SKM-1 treated with dmso at 0.1 percent for 144 hours (cell line): Measurements from ENCODE around the gene PCARE.
"Not testable (repeated sequence)": the region's sequence is repeated elsewhere in the genome, so short reads cannot be mapped to it uniquely, and the experiment has no call there.

Experiments used
- DNase-seq: peaks from one replicate; lab custom pipeline; 2025; ENCODE audit not compliant: unreplicated experiment; lab: John Stamatoyannopoulos, UW

PCARE gene

DNA sequence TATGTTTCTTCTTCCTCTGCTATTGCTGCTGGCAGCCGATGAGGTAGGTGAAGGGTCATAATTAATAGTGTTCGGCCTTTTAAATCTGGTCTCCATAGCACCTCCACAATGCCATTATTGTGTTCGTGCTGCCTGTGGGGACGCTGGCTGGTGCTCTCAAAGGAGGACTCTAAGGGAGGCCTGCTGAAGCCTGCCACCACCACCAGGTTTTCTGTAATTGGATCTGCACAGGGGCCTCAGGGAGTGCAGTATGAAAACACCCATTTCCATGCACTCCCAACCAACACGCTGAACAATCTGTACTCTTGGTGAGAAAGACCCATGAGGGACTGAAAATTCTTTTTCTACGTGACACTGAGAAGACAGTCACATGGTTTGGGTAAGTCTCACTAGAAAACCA lies 23.2 kb upstream of the PCARE start:
- DNase-seq, result no peak

DNA sequence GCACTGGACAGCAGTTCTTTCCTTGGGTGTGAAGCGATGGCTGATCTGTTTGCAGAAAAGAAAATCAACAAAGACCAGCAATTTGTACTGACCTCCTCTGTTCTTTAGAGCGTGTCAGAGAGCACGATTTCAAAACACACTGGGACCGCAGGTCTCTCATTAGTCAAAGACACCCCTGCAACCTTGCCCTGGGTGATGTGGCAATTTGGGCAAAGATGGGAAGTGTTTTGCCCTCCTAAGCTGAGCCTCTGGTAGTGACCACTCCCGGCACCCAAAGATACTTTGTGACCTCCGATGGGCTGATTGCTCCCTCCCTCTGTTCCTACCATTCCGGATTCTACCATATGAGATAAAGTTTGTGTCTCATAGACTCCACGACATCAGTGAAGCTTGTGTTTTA lies 22.6 kb upstream of the PCARE start:
- no peak for DNase-seq

DNA sequence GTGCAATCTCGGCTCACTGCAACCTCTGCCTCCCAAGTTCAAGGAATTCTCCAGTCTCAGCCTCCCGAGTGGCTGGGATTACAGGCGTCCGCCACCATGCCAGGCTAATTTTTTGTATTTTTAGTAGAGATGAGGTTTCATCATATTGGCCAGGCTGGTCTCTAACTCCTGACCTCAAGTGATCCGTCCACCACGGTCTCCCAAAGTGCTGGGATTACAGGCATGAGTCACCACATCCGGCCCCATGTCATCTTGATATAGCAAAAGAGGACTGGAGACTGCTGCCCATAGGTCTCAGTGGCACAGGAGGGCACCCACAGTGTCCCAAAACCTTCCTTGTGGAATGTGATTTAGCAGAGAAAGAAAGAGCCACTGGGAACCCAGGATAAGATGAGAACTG lies 16.0 kb upstream of the PCARE start:
- not testable (repeated sequence) for DNase-seq

DNA sequence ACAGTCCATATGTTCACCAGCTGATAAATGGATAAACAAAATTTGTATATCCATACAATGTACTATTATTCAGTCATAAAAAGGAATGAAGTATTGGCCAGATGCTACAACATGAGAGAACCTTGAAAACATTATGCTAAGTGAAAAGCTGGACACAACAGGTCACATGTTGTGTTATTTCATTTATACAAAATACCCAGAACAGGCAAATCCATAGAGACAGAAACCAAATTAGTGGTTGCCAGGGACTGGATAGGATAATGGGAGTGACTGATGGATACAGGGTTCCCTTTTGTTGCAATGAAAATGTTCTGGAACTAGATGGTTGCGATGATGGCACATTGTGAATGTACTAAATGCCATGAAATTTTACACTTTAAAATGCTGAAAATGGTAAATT lies 10.2 kb upstream of the PCARE start:
- no peak for DNase-seq

DNA sequence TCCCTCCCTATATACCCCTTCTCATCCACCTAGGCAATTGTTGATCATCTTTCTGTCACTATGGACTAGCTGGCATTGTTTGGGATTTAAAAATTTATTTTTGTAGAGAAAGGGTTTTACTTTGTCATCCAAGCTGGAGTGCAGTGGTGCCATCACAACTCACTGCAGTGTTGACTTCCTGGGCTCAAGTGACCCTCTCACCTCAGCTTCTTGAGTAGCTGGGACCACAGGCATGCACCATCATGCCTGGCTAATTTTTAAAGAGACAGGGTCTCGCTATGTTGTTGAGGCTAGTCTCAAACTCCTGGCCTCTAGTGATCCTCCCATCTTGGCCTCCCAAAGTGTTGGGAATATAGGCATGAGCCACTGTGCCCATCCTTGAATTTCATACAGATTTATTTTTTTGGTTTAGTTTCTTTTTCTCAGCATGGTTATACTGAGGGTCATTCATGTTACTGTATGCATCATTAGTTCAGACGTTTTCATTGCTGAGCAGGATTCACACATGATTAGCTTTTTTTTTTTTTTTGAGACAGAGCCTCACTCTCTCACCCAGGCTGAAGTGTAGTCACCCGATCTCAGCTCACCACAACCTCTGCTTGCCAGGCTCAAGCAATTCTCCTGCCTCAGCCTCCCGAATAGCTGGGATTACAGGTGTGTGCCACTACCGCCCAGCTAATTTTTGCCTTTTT lies 8.6 kb upstream of the PCARE start:
- DNase-seq, result no peak

DNA sequence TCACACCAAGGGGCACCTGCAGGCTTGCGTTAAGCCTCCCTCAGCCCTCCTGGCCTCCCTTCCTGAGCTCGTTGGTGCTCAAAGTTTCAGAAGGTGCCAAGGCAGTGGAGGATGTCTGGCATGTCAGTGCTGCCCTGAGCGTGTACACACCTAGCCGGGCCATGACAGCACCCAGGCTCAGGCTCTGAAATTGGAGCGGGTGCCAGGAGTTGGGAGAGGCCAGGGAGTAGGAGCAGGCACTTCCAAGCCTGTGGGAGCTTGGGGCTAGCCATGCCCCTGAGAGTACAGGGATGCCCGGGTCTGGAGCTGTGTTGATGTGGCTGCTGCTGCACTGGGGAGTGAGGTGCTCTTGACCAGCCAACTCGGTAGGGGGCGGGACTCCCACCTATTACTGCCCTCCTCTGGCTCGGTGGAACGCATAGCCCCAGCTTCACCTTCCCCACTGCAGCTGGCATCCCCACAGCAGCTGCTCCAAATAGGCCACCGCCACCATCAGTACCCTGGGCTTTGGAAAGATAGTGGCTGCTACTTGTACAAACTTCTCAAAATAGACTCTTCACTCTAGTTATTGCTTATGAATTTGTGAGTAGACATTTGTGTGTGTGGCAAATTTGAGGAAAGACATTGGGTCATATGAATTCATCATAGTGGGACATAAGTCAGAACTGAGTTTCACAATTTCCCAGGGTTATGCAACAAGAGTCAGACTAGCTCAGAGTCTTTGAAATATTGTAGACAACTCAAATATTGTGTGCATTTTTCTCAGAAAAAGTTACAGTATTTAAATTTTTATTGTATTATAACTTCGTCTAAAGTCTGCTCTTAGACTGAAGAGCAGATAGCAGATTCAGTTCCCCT lies 6.8 kb upstream of the PCARE start:
- DNase-seq, result peak; percentile 76

DNA sequence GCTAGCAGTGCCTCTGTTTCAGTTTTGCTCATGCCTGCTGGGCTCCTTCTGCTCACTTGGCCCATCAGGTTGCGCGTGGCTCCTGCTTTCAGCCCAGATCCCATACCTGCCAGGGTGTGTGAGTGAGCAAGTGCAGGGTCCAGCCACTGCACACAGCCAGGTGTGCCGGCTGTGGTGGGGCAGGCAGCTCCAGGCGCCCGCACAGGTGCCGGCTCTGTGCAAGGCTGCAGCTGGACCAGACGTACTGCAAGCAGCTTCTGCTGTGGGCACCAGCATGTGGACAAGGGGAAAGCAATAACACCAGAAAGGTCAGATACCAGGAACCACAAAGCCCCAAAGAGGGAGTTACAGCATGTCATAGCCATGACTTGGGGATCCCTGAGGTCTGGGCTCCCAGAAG lies 5.6 kb upstream of the PCARE start:
- no peak for DNase-seq

DNA sequence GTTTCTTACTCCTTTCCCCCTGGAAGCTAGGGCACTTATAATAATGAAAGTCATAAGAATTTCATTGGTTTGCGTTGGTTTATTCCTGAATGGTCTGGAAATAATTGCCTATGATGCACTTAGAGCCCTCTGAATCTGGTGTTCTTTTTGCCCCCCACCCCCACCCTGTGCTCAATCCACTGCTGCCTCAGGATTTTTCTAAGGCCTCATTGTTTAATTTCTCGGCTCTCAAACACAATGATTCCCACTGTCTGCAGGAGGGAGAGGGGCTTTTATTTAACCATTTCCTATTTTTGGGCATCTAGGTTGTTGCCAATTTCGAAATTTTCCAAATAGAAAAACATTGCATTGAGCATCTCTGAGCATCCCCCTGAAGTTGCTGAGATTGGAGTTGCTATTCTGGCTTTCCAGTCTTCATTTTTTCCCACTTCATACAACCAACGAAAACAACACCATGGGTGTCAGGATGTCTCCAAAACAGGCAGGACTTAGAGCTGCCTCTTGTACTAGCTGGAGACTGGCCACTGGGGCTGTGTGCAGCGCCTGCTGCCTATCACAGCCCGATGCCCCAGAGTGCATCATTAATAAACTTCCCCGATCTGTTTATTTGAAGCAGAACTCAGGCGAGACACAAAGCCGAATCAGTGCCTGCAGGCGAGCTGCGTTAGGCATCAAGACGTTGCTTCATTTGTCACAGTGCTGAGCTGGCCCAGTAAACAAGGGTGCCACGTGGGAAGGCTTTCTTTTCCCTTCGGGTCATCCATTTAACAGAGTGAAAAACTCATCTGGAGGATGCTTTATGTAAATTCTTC lies 1.8 kb upstream of the PCARE start:
- no peak for DNase-seq

DNA sequence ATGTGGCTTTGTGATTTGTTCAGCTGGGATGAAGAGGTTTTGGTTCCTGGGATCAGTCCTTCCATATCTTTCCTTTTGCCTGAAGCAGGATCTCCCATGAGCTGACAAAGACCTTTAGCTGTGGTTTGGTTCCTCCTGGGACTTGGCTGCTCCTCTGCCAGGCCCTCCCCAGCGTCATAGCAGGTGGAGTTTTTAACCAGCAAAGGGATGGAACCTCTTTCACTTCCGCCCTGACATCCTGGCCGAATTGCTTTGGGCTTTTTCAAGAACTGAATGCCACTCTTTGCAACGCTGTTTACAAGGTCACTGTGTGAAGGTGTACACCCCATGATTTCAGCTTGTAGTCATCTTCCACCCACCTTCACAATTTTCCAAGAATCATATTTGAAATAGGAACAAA lies 390 bp downstream of the PCARE start:
- no peak for DNase-seq

DNA sequence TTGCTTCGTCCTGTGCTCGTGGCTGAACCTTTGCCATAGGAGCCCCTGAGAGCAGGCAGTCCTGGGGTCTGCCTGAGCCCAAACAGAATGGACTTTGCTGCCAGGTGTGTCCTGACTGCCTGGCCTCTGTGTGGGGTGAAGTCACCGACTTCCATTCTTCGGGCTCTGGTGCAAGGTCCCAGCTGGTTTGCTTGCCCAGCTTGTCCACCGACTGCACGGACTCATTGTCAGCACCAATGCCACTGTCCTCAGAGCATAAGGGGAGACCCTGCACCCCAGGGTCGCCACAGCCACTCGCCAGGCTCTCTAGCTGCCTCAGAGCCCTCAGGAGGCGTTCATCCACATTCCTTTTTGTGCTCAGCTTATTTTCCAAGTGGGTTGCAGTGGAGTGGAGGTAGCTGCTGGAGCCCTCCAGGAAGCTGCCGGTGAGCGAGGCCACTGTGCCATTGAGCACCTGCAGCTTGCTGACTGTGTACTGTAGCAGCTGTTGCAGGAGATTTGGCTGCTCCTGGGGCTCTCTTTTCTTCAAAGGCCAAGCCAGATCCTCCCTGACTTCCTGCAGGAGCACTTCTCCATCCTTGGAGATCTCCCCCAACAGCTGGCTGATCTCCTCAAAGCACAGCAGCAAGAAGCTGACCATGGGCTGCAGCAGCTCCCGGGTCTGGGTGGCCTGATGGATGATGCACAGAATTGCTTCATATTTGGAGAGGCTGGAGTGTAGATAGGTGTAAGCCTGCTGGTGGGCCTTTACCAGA lies 1.2 kb downstream of the PCARE start:
- no peak for DNase-seq

DNA sequence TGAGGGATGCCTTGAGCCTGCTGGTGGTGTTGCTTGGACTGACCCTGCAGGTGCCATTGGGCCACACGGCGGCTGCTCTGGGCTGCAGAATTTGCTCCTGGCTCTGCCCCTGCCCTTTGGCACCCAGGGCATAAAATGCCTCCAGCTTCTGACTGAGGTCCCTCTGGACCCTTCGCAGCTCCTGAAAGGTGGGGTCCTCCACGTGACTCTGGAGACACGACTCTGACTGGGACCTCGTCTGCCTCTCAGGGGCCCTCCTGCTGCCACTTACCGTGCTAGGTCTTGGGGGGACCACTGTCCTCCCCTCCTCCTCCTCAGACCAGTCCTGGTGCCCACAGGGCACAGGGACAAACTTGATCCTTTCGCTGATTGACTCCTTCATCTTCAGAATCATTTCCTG lies 2.1 kb downstream of the PCARE start:
- DNase-seq, result no peak

DNA sequence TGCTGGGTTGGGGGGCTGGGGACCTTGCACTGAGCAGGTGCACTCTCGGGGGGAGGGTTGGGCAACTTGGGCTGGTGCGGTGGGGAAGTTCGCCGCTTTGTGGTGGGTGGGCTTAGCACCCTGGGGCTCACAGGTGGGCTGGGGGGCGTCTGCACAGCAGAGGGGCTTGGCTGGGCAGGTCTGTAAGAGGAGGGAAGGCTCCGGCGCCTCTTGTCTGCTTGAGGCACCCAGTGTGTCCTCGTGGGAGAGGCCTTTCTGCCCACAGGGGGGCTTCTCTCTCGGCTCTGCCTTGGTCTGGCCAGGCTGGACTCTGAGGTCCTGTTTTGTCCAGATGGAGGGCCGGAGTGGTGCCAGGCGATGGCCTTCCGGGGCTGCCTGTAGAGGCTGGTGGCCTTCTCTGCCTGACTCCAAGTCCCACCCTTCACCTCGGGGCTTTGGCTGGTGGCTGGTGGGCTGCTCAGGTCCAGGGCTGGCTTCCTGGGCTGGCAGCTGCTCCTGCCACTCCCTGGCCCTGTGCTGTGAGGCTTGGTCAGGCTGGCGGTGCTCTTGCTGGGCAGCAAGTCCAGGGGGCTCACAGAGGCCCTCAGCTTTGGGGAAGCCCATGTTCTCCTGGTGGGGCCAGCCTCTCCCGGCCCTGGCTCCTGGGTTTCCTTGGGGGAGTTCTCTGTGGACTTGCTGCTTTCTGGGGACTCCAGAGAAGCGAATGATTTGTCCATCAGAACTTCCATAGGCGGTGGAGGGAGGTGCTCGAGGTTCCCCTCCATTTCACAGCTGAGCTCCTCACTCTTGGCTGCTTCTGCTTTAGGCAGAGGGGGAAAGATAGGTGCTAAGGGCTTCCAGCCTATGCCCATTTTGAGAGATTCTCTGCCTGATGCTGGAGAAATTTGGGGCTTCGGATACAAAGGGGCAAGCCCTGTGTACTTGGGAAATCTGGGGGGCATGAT lies 3.0 kb downstream of the PCARE start:
- DNase-seq, result no peak

DNA sequence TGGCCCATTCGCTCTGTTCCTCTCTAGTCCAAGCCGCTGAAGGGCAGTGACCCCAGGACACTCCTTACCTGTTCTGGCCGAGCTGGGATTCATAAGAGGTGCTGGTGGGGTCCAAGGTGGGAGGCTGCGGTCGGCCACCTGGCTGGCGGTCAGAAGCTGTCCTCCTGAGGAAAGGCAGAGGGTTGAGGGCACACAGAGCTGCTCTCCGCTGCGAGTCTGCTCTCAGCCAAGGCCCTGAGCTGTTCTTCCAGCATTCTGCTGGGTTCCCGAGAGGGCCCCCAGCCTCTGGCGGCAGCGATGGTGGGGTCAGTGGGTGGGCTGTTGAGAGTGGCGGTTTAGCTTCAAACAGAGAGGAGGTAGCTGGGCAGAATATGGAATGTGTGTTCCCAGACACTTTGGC lies 3.8 kb downstream of the PCARE start:
- DNase-seq, result no peak

DNA sequence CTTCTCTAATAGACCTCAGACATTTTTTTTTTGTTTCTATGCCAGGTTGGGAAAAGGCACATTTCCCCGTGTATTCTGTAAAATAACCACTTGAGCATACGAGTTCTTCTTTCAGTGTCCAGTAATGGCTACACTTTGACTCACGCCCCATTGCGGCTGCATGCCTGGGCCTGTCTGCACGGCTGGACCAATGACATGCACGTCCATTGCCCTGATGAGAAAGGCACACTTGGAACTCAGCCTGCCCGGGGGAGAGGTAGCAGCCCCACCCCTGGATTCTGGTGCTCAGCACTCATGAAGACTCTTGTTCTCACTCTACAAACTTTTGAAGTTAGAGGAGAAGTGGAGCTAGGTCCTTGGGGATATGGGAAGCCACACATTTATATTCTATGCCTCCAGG lies 5.8 kb downstream of the PCARE start:
- DNase-seq, result no peak

DNA sequence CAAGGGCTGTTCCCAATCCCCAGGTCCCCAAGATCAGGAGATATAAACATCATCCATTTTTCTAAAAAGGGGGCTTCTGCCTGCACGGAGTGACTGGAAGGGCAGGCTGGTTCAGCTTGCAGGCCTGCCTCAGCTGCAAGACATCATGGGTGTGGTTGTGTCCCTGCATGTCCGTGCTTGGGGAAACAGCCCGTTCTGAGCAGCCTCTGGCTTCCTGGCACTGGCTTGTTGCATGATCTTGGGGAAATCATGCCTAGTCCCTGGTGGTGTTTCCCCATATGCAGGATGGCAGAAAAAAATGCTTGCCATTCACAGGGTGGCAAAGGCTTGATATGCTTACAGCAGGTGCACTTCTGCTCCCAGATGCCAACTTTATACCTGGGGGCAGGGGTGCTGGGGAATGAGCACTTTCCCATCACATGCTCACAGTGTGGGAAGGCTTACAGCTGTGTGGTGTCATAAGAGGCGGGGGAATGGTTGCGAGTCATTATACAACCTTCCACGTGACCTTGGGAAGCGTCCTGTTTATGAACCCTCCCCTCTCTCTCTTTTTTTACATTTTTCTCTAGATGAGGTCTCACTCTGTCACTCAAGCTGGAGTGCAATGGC lies 7.2 kb downstream of the PCARE start:
- DNase-seq, result no peak

DNA sequence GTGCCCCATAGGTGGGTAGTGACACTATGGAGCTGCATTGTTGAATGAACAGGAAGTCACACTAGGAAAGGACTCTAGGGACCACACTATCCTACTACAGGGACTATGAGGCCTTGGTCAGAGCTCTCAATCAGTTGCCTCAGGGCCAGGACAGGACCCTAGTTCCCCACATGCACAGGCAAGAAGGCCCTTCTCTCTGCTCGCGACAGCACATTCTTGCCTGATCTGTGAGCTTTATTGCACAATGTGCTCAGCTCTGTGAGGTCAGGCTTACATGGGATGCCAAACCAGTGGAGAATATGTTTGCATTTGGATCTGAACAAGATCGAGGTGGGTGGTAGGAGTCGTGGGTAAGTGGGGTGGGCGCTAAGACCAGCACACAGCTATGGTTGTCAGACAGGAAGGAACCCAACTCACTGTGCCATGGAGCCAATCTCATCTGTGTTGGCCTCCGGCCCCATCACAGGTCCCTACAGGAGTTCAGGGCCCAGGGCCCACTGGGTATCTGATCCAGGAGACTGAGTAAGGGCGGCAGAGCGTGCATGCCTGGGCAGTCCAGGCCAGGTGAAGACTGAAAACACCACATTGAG lies 8.0 kb downstream of the PCARE start:
- DNase-seq, result peak; percentile 34

DNA sequence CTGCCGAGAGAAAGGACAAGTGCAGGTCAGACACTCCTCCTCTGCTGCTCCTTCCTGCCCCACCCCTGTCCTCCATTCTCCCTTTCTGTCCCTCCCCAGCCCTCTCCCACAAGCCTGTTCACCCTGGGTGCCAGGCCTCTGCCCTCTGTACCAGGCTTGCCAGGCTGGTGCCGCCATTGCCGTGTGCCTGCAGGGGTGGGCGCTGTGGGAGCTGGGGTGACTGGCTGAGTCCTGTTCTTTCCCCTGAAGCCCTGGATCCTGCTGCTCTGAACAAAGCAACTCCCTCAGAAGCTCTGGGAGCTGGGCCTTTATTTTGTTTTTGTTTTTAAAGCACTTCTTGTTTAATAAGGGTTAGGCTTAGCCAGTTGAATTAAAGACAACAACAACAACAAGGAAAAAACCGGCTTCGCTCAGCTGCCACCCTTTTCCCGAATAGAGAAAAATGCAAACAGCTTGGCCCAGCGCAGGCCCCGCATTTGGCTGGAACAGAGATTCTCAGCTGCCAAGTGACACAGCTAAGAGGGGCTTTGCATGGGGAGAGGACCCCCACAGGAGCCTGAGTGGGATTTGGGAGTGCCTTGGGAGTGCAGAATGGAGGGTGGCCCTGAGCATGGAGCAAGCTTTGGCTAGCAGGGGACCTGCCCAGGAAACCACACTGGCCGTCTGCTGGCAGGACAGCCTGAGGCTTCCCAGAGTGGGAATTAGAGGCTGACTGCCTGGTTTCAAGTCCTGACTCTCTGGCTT lies 9.1 kb downstream of the PCARE start:
- no peak for DNase-seq

DNA sequence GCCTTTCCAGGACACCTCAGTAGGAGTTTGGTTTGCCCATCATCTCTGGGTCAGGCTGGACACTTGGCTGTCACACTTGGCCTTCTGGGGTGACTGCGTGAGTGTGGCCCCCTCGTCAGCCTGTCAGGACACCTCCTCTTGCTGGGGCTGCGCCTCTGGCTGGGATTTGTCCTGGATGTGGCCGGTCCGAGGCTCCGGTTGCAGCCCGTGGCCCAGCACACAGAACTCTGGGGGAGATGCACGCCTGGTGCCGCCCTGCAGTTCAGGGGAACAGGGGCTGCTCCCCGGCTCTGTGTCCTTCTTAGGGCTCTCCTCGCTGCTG lies 9.6 kb downstream of the PCARE start:
- no peak for DNase-seq

DNA sequence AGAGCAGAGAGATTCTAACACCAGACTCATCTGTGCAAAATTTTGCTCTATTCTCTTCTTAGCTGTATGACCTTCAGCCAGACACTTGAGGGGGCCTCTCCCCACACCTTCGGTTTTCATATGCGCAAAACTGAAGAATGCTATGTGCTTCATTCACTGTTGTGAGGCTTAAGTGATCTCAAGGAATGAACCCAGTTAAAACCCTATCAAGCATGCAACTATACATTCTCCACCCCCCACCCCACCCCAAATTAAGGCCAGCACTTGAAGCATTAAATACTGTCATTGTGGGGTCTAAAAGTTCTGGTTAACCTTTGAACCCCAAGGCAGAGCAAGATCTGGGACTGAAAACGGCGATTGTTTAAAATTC lies 10.0 kb downstream of the PCARE start:
- DNase-seq, result no peak
